IgD-negative memory B cell (primary cell): ENCODE results near the gene CPNE7. TPM values are rescaled to one million over a fixed set of nuclear protein-coding genes. Genes with fewer than 3 reads are reported as not detected.

Experiments used
- H3K27ac Mint-ChIP-seq, 3 donors: one replicate each; pipeline ENCODE4 v1.8.0; 2020 to 2022; ENCODE audit warnings: mild to moderate bottlenecking in 3 of 3, mixed read lengths in 3 of 3, moderate library complexity in 1 of 3
- H3K27me3 Mint-ChIP-seq: one replicate; pipeline ENCODE4 v1.8.0; 2021; ENCODE audit warnings: mixed read lengths
- H3K36me3 Mint-ChIP-seq: one replicate; pipeline ENCODE4 v1.8.0; 2020; ENCODE audit warnings: mild to moderate bottlenecking, mixed read lengths
- H3K4me1 Mint-ChIP-seq, 3 donors: one replicate each; pipeline ENCODE4 v1.8.0; 2020 to 2022; ENCODE audit warnings: mixed read lengths in 3 of 3, mild to moderate bottlenecking in 1 of 3
- H3K4me3 Mint-ChIP-seq, 4 donors: one replicate each; pipeline ENCODE4 v1.8.0; 2020 to 2022; ENCODE audit warnings: mild to moderate bottlenecking in 4 of 4, mixed read lengths in 4 of 4, moderate library complexity in 3 of 4
- H3K9me3 Mint-ChIP-seq, 3 donors: one replicate each; pipeline ENCODE4 v1.8.0; 2020 to 2021; ENCODE audit warnings: mixed read lengths in 3 of 3, mild to moderate bottlenecking in 1 of 3
- polyA plus RNA-seq: library from polyadenylated mRNA; unstranded; fragments of 300-500 nt; fragmentation: Illumina TruSeq; gene quantifications from one replicate; pipeline ENCODE4 v1.2.3, GENCODE V29; 2021

Gene CPNE7
- polyA plus RNA-seq, result not detected

GRCh38 chr16:89575247-89576152 lies at the start of gene CPNE7:
TSS of gene CPNE7 (plus strand) at chr16:89575758. CDS start at chr16:89575898, 140 bp downstream.
- no peaks in the 10 kb centered on the region for H3K9me3 Mint-ChIP-seq
- no peak within 1 kb of the TSS for H3K27ac Mint-ChIP-seq
- peak within 1 kb of the TSS in 3 of 4 donors; percentile 66 to 93 (median 83) for H3K4me3 Mint-ChIP-seq
- H3K36me3 Mint-ChIP-seq, result peaks cover 2% of the 10 kb centered on the region
- peaks cover 10% of the 10 kb centered on the region for H3K27me3 Mint-ChIP-seq
- H3K4me1 Mint-ChIP-seq, result peaks cover 8 to 9% (median 8%) of the 10 kb centered on the region in 3 donors

DNA sequence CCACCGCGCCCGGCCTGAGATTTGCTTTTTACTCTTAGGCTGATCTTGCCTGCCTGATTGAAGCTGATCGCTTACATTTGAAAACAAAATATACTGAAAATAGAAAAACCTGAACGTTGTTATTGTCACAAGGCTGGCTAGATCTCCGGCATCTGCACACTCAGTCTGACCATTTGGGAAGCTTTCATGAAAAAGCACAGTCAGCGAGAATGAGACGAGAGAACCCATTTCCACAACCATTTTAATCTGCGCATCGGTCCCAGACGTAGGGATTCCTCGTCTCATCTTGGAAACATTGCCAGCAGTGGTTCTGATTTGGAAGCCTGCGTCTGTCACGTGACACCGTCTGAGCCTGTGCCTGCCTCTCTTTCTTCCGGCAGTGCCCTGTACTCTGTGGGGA lies 46.5 kb upstream of the CPNE7 start:
- Mint-ChIP-seq H3K4me1 (peaks cover 3 to 10% (median 9%) of the 10 kb centered on the region in 3 donors), H3K36me3 (peaks cover 4% of the 10 kb centered on the region), H3K27me3 (no peaks in the 10 kb centered on the region), H3K4me3 (no peak overlapping the region), H3K9me3 (no peaks in the 10 kb centered on the region), H3K27ac (peak overlapping the region in 1 of 3 donors; percentile 71)

DNA sequence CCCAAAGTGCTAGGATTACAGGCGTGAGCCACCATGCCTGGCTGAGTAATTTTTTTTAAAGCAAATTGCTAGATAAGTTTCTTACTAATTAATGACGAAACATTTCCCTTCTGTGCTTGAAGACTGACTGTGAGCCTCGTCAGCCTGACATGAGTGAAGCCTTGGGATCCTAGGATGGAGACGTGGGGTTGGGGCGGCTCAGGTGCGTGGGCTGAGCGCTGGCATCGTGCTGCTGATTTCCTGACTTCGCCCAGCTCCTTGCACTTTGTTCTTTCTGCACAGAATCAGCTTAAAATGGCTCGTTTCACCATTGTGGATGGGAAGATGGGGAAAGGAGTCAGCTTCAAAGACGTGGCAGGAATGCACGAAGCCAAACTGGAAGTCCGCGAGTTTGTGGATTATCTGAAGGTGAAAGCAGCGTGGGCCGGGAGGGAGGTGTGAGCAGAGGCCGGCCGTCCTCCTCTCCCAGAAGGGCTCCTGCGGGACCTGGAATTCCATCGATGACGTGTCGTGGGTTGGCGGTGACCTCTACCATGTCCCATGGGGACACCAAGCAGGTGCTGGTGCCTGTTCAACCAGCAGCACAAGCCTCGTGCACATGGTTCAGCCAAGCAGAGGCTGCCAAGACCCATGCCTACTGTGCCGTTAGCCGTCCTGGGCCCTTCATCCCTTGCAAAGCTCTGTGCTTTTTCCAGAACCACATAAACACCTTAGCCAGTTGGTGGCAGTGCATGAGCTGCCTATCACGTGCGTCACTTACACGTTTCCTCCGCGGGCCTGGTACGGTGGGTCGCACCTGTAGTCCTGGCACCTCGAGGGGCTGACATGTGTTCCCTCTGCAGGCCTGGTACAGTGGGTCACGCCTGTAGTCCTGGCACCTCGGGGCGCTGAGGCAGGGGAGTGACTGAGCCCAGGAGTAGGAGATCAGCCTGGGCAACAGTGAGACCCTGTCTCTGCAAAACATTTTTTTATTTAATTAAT lies 44.9 kb upstream of the CPNE7 start:
- H3K36me3 Mint-ChIP-seq, result peaks cover 4% of the 10 kb centered on the region

DNA sequence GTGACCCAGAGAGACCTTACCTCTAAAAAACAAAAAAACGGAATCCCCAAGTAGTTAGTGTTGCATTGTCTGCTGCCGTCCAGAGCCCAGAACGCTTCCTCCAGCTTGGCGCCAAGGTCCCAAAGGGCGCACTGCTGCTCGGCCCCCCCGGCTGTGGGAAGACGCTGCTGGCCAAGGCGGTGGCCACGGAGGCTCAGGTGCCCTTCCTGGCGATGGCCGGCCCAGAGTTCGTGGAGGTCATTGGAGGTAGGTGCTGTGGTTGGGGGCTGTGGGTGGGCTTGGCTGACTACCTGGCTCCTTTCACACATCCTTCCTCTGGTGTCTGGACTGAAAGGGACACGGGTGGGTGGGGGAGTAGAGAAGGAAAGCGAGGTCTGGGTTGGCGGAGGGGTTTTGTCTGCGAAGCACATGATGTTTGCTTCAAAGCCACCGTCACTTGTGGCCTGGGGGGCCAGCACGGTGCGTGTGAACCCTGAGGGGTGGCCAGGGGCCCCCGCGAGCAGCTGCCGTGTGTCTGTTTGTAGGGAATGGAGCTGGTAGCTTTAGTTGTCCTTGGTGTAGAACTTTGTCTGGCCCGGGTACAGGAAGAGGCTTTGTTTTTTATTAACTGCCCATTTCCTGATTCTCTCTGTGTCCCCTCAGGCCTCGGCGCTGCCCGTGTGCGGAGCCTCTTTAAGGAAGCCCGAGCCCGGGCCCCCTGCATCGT lies 43.6 kb upstream of the CPNE7 start:
- H3K4me3 Mint-ChIP-seq, result no peak overlapping the region
- H3K36me3 Mint-ChIP-seq, result peaks cover 4% of the 10 kb centered on the region
- no peak overlapping the region for H3K27ac Mint-ChIP-seq
- H3K9me3 Mint-ChIP-seq, result no peaks in the 10 kb centered on the region
- no peaks in the 10 kb centered on the region for H3K27me3 Mint-ChIP-seq
- peaks cover 11 to 18% (median 11%) of the 10 kb centered on the region in 3 donors for H3K4me1 Mint-ChIP-seq

More for the DNA sequence above, 44.9 kb upstream of the CPNE7 start:
- Mint-ChIP-seq H3K4me1 (peaks cover 11 to 18% (median 11%) of the 10 kb centered on the region in 3 donors), H3K4me3 (no peak overlapping the region), H3K27me3 (no peaks in the 10 kb centered on the region), H3K27ac (peak overlapping the region in 1 of 3 donors; percentile 71), H3K9me3 (no peaks in the 10 kb centered on the region)

DNA sequence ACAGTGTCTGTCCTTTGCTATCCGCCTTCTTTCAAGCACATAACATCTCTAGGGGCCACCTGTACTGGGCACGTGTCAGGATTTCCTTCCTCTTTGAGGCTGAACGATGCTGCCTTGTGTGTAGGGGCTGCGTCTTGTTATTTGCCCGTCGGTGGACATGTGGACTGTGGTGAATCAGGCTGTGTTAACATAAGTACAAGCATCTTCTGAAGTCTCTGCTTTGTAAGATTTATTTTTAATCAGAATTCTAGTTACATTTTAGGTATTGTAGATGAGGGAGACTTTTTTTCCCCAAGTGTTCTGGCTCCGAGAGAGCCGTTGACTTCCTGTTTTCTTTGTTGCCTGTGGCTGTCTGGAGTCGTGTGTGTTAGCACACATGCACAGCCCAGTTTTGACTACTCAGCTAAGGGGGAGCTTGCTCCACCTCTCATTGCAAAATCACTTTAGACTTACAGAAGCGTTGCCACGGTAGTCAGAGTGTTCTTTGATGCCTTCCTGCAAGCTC lies 41.3 kb upstream of the CPNE7 start:
- H3K27me3 Mint-ChIP-seq, result no peaks in the 10 kb centered on the region
- peaks cover 2% of the 10 kb centered on the region for H3K36me3 Mint-ChIP-seq
- peak overlapping the region; percentile 28 to 94 (median 47) for H3K27ac Mint-ChIP-seq
- peak overlapping the region; percentile 33 to 84 (median 66) for H3K4me3 Mint-ChIP-seq
- no peaks in the 10 kb centered on the region for H3K9me3 Mint-ChIP-seq
- H3K4me1 Mint-ChIP-seq, result peaks cover 11 to 18% (median 11%) of the 10 kb centered on the region in 3 donors

GRCh38 chr16:89536371-89536770 lies 39.2 kb upstream of the CPNE7 start:
- peaks cover 3% of the 10 kb centered on the region for H3K36me3 Mint-ChIP-seq
- H3K27ac Mint-ChIP-seq, result peak overlapping the region in 1 of 3 donors; percentile 35
- no peak overlapping the region for H3K4me3 Mint-ChIP-seq
- H3K4me1 Mint-ChIP-seq, result peaks cover 11 to 20% (median 11%) of the 10 kb centered on the region in 3 donors
- H3K9me3 Mint-ChIP-seq, result no peaks in the 10 kb centered on the region
- H3K27me3 Mint-ChIP-seq, result no peaks in the 10 kb centered on the region

DNA sequence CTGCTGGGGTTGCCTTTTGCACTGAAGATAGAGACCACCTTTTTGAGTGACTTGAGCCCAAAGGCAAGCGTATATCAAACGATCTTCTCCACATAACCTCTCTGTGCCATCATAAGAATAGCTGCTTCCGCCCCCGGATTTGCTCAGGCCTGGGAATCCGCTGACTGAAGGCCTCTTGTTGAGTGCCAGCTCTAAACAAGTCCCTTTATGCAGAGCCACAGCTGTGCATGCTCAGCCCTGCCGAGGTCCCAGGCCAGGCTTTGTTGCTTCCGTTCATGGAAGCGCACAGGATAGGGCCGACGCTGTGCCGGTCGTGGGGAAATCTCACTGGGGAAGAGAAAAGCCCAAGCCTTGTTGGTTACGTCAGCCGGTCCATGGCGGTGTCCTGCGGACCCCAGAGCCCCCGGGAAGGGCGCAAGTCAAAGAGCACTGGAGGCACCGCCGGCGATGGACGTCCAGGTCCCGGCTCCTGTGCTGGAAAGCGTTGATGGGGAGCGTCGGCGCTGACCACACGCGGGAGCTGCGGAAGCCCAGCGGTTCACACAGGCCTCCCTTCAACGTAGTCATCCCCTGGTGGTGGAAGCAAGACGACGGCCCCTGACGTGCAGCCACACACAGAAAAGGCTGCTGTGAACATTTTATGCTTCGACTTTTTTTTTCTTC lies 38.5 kb upstream of the CPNE7 start:
- no peaks in the 10 kb centered on the region for H3K27me3 Mint-ChIP-seq
- H3K36me3 Mint-ChIP-seq, result peaks cover 3% of the 10 kb centered on the region
- H3K27ac Mint-ChIP-seq, result no peak overlapping the region
- H3K4me3 Mint-ChIP-seq, result no peak overlapping the region
- H3K9me3 Mint-ChIP-seq, result no peaks in the 10 kb centered on the region
- peaks cover 11 to 20% (median 11%) of the 10 kb centered on the region in 3 donors for H3K4me1 Mint-ChIP-seq

DNA sequence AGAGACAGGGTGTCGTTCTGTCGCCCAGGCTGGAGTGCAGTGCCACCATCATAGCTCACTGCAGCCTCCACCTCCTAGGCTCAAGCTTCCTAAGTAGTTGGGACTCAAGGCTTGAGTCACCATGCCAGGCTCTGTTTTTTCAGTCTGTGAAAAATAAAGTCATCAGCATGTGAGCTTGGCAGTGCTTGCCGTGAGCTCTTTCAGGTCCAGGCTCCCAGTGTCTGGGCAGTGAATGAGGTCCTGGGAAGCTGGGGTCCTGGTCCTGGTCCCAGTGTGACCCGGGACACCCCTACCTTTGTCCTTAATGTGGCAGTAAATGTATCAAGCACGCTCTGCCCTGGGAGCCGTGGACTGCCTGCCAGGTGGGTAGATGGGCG lies 38.0 kb upstream of the CPNE7 start:
- Mint-ChIP-seq H3K27ac (no peak overlapping the region), H3K4me3 (no peak overlapping the region), H3K36me3 (peaks cover 3% of the 10 kb centered on the region), H3K4me1 (peaks cover 11 to 20% (median 11%) of the 10 kb centered on the region in 3 donors), H3K27me3 (no peaks in the 10 kb centered on the region), H3K9me3 (no peaks in the 10 kb centered on the region)

DNA sequence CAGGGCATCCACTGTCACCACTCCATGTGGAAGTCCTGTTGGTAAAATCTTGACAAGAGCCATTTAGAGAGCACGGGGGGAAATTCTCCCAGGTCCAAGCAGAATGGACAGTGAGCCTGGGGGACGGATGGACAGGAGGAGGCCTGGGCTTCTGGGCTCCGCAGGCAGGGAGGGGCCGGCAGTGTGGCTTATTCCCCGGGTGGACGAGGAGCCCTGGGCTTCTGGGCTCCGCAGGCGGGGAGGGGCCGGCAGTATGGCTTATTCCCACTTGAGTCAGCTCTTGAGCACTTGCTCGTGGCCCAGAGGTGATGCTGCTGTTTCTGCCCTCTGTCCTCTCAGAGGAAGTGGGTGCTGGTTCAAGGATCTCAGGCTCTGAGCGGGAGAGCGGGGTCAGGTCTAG lies 37.3 kb upstream of the CPNE7 start:
- Mint-ChIP-seq H3K4me1 (peaks cover 11 to 20% (median 11%) of the 10 kb centered on the region in 3 donors), H3K9me3 (no peaks in the 10 kb centered on the region), H3K27ac (no peak overlapping the region), H3K4me3 (no peak overlapping the region), H3K36me3 (peaks cover 3% of the 10 kb centered on the region), H3K27me3 (no peaks in the 10 kb centered on the region)

- H3K27ac Mint-ChIP-seq, result no peak overlapping the region
- H3K27me3 Mint-ChIP-seq, result no peaks in the 10 kb centered on the region
- H3K36me3 Mint-ChIP-seq, result peaks cover 2% of the 10 kb centered on the region
- peaks cover 0 to 2% (median 0%) of the 10 kb centered on the region in 3 donors for H3K4me1 Mint-ChIP-seq
- no peak overlapping the region for H3K4me3 Mint-ChIP-seq
- H3K9me3 Mint-ChIP-seq, result no peaks in the 10 kb centered on the region
Observed at GRCh38 chr16:89540557-89540956, 35.0 kb upstream of the CPNE7 start.

DNA sequence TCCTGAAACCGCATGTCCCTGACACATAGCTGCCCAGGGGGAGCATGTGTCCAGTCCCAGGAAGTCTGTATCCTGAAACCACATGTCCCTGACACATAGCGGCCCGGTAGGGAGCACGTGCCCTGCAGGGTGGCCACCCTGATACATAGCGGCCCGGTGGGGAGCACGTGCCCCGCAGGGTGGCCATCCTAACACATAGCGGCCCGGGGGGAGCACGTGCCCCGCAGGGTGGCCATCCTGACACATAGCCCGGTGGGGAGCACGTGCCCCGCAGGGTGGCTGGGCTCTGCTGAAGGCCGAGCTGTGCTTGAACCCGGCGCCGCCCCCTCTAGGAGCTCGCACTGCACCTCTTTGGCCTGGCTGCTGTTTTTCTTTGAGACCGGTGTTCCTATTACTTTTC lies 33.8 kb upstream of the CPNE7 start:
- Mint-ChIP-seq H3K4me3 (no peak overlapping the region), H3K4me1 (peaks cover 0 to 2% (median 0%) of the 10 kb centered on the region in 3 donors), H3K27ac (no peak overlapping the region), H3K36me3 (peaks cover 2% of the 10 kb centered on the region), H3K9me3 (no peaks in the 10 kb centered on the region), H3K27me3 (no peaks in the 10 kb centered on the region)

DNA sequence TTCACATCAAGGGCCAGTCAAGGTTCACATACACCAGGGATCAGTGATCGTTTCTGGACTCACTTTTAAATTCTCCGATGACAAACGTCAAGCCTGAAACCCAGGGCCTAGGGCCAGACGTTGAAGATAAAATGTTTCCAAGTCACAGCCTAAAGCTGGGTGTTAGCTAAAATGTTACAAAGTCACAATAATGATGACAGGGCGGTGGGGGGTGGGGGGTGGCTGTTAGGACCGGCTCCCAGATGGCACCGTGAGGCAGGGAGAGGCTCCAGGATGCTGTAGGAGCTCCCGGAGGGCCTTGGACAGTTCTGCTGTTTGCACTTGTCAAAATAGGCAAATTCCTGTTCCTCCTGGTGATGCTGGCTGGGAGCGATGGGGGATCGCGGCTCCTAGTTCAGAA lies 31.4 kb upstream of the CPNE7 start:
- peaks cover 4% of the 10 kb centered on the region for H3K36me3 Mint-ChIP-seq
- no peak overlapping the region for H3K27ac Mint-ChIP-seq
- peaks cover 0 to 2% (median 0%) of the 10 kb centered on the region in 3 donors for H3K4me1 Mint-ChIP-seq
- no peak overlapping the region for H3K4me3 Mint-ChIP-seq
- H3K27me3 Mint-ChIP-seq, result no peaks in the 10 kb centered on the region
- no peaks in the 10 kb centered on the region for H3K9me3 Mint-ChIP-seq

DNA sequence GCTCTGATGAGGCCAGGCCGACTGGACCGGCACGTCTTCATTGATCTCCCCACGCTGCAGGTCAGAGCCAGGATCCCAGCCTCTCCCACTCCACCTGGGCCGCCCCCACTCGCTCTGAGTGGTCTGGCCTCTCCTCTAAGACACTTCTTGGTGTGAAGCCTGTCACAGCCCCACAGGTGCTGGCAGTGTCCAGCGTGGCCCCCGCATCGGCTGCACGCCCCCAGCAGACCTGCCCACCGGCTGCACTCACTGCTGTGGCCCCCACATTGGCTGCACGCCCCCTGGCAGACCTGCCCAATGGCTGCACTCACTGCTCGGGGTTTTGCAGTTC lies 30.9 kb upstream of the CPNE7 start:
- Mint-ChIP-seq H3K27ac (no peak overlapping the region), H3K9me3 (no peaks in the 10 kb centered on the region), H3K4me3 (no peak overlapping the region), H3K27me3 (no peaks in the 10 kb centered on the region), H3K4me1 (peaks cover 0 to 2% (median 0%) of the 10 kb centered on the region in 3 donors), H3K36me3 (peaks cover 4% of the 10 kb centered on the region)
